ENCODE results near the gene YJEFN3.
A peak's percentile ranks its signal among the peaks of the same experiment; 100 is the strongest.

The YJEFN3 gene

DNA sequence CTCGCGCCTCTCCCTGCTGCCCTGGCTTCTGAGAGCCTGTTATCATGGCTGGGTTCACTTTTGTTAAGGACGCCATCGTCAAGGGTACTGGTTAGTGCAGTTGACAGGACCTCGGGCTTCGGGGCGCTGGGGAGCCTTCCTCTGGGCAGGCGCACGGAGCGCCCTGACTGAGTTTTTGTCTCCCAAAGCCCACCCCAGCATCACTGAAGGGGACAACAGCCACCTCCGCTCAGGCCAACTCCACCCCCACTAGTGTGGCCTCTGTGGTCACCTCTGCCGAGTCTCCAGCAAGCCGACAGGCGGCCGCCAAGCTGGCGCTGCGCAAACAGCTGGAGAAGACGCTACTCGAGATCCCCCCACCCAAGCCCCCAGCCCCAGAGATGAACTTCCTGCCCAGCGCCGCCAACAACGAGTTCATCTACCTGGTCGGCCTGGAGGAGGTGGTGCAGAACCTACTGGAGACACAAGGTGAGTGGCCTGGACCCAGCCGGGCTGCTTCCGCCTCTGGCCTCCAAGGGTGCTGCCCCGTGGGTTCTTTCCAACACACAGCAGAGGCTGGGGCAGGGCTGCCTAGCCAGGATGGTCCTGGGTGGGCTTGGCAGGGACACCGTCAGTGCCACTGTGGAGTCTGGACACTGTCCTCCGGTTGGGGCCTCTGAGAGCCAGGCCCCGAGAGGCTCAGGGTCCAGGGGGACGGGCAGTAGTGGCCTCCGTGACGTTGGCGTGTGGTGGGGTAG is 30.3 kb upstream of the YJEFN3 start:
- DNase-seq = no peak

- DNase-seq = no peak
Observed at GRCh38 chr19:19499272-19499995, 29.3 kb upstream of the YJEFN3 start.

GRCh38 chr19:19500975-19501644 is 27.6 kb upstream of the YJEFN3 start:
- DNase-seq = no peak

DNA sequence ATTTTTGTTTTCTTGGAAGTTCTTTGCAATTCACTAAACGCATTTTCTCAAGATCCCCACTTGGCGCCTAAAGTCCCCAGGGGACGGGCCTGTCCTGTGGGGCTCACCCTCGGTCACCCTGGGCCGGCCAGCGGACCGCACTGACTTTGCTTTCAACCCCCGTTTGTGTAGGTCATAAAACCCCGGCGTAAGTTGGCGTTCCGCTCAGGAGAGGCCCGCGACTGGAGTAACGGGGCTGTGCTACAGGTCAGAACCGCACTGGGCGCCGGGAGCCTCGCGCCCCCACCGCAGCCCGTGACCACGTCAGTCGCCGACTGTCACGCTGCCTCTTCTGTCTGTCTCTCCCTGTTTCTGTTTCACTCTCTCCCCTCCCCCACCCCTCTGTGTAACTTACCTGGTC is 26.9 kb upstream of the YJEFN3 start:
- DNase-seq = no peak

- DNase-seq = no peak
Observed at GRCh38 chr19:19502281-19502680, 26.4 kb upstream of the YJEFN3 start.

- no peak for DNase-seq
Observed at GRCh38 chr19:19502808-19503602, 25.7 kb upstream of the YJEFN3 start.

DNA sequence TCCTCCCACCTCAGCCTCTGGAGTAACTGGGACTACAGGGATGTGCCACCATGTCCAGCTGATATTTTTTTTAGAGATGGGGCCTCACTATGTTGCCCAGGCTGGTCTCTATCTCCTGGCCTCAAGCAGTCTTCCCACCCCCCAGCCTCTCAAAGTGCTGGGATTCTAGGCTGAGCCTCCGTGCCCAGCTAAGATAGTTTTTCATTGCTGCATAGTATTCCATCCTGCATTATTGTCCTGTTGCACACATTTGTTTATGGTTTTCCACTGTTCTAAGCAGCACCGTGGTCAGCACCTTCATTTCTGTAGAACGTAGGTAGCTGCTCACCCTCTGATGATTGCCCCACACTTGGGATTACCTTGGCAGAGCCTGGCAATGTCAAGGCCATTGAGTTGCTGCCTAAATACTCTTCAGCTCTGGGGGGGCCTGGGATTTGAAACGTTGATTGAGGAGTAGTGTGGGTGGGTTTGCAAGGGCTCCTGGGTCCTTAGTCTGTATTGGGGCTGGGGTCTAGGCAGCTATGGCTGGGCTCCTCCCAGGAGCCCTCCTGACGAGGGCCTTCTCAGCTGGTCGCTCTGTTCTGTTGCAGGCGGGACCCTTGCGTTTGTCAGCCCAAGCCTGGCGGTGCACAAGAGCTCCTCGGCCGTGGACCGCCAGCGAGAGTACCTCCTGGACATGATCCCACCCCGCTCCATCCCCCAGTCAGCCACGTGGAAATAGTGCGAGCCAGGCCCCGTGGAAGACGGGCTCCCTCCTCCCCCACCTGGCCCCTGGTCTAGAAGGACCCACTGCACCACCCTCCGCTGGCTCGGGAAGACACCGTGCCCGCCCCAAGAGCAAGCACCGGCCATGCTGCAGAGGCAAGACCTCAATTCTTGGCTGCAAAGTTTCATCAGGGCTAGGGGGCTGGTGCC is 23.7 kb upstream of the YJEFN3 start:
- no peak for DNase-seq

GRCh38 chr19:19505669-19506326 is 22.9 kb upstream of the YJEFN3 start:
- DNase-seq = no peak

GRCh38 chr19:19506592-19506991 is 22.1 kb upstream of the YJEFN3 start:
- DNase-seq = no peak

DNA sequence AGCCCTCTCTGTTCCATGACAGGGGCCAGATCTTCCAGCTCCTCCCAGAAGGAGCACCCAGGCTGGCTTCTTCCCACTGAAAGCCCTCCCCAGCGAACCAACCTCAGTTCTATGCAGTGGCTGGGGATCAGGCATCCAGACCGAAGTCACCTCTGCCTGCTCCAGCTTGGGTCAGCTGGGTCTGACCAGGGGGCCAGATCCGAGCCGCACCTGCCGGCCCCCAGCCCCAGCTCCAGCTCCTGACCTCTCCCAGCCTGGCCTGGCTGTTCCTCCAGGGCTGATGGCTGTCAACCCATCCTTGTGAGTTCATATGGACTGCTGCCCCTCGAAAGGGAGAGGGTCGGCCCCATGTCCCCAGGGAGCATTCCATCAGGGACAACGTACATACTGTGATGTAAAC is 21.4 kb upstream of the YJEFN3 start:
- DNase-seq = no peak

DNA sequence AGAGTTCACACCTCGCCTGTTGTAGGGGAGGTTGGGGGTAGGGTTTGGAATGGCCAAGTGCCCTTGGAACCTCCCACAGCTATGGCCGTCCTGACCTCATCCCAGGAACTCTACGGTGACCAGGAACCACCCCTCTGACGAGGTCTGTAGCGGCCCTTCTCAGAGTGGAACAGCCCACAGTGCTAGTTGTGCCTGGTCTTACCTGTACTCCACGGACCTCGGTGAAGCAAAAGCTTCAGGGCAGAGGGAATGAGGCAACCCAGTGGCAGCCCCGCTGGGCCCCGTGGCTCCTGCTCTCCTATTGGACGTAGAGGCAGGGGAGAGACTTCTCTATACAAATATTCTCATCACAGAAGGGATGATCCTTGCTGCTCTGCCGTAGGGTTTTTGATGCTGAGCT is 20.5 kb upstream of the YJEFN3 start:
- no peak for DNase-seq

DNA sequence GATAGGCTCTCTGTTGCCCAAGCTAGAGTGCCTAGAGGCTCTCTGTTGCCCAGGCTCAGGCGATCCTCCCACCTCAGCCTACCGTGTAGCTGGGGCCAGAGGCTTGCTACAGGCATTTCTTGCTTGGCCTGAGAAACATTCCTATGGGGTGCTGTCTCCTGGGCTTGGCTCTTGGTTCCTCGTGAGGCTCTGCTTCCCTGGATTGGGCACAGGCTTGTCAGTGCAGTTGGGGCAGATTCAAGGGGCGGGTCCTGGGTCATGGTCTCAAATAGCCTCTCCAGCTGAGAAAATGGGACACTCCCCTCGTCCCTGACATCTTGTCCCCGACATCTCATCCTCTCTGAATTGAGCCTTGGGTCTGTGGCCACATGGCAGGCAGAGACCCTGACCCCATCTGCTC is 18.3 kb upstream of the YJEFN3 start:
- no peak for DNase-seq

DNA sequence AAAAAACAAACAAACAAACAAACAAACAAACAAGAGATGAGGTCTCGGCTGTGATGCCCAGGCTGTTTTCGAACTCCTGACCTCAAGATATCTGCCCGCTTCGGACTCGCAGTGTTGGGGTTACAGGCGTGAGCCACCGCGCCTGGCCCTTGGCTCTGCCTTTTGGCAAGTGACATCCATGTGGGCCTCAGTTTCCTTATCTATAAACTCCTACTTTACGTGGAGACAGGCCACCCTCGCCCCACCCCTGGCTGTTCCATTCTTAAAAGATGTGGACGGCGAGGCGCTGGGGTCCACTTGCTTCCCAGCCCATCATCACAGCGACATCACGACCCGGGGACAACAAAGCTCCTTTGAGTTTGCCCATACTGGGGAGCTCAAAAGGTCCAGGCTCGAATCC is 15.0 kb upstream of the YJEFN3 start:
- DNase-seq = no peak

DNA sequence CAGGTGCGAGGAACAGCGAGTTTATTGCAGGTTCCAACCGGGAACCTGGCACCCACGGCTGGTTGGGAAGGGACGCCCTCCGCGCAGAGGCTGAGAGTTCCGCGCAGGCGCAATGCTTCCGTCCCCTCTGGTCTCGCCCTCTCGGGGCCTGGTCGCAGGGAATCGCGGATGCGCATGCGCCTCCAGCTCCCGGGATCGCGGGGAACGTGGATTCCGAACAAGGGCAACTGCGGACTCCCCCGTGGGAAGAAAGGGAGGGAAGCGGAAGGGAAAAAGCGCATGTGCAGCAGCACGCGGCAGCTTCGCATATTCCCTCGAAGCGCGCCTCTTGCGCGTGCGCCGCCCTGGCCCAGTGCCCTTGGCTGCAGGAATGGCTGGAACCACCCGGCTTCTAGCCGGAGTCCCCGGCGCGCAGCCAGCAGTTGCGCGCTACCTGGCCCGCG is 14.5 kb upstream of the YJEFN3 start:
- peak in 1 of 2 donors; percentile 34 for DNase-seq

GRCh38 chr19:19514881-19515641 is 13.7 kb upstream of the YJEFN3 start, which contains the start of gene TSSK6:
Gene TSSK6 (minus strand): TSS chr19:19515548. CDS start chr19:19515427, 121 bp downstream.
- DNase-seq = no peak

GRCh38 chr19:19515642-19516519 is 12.8 kb upstream of the YJEFN3 start, which contains the start of gene NDUFA13:
Gene NDUFA13 (plus strand): TSS chr19:19516225. CDS start chr19:19516239, 14 bp downstream.
- peak; percentile 95 for DNase-seq

GRCh38 chr19:19517235-19517619 is 11.5 kb upstream of the YJEFN3 start:
- no peak for DNase-seq

- no peak for DNase-seq
Observed at GRCh38 chr19:19520989-19521388, 7.7 kb upstream of the YJEFN3 start.

GRCh38 chr19:19523177-19523576 is 5.5 kb upstream of the YJEFN3 start:
- DNase-seq = no peak

Measured in stimulated activated CD4-positive, alpha-beta T cell treated with anti-CD3 and anti-CD28 coated beads, Interleukin-2, amount 100 ng/mL, for 24 hours (primary cell).